HG02884 (cell line): Measurements from ENCODE around the gene NINJ2.

Source experiments
- ATAC-seq: cut with Tn5 transposase; IDR thresholded peaks from one replicate; pipeline ENCODE4 v1.9.1; 2021; ENCODE audit warnings: mild to moderate bottlenecking, moderate library complexity; ENCODE audit not compliant: unreplicated experiment

NINJ2 gene

DNA sequence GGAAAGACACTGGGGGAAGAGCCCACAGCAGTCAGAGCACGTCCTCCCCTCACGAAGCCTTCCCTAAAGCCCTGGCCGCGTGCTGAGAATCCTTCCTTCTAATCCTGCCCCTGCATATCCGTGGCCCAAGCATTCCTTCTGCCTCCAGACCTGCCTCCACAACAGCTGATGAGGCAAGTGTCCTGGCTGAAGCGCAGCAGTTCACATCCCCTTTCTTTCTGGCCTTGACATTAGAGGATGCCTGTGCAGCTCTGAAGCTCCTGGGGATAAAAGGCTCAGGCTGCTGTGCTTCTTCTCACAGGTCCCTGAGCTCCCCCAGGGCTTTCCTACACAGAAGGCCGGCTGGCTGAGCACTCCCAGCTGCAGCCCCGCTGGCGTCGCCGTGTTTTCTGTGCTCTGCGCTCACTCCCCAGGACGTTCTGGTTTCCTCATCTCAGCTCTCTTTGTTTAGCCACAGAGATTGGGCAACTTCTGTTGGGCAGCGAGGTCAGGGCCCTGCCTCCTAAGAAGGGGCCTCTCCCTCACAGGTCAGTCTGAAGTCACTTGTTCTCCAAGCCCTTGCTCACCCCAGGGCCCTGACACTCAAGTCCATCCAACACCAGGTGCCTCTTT, 45.8 kb downstream of the NINJ2 start:
- ATAC-seq, result no peak

- ATAC-seq, result no peak
Measured at GRCh38 chr12:615620-616019, 47.6 kb downstream of the NINJ2 start.

DNA sequence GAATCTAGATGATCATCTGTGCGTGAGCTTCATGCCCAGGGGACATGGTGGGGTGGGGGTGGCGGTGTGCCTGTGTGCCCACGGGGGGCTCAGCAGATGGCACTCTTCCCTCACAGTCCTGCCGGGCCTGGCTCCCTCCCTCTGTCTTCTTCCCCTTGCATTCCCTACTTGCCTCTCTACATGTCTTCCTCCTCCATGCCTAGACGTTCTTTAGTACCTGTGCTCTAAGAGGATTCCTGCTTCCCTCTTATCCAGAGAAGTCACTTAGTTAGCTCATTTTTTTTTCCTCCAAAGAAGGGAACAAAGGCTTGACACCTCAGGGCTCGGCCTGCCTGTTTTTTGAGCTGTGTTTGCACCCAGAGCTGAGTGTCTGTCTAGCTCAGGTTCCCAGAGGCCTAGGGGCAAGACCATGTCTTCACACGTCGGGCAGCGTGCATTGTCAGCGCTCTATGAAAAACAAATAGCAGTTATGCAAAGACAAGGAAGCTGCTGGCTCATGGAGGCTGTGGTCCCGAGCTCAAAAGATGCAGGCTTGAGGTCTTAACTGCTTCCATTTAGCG, 48.8 kb downstream of the NINJ2 start:
- ATAC-seq, result no peak

GRCh38 chr12:613996-614395, 49.2 kb downstream of the NINJ2 start:
- ATAC-seq, result no peak

GRCh38 chr12:612886-613285, 50.4 kb downstream of the NINJ2 start:
- ATAC-seq, result no peak

- ATAC-seq, result no peak
Measured at GRCh38 chr12:612293-612692, 51.0 kb downstream of the NINJ2 start.

DNA sequence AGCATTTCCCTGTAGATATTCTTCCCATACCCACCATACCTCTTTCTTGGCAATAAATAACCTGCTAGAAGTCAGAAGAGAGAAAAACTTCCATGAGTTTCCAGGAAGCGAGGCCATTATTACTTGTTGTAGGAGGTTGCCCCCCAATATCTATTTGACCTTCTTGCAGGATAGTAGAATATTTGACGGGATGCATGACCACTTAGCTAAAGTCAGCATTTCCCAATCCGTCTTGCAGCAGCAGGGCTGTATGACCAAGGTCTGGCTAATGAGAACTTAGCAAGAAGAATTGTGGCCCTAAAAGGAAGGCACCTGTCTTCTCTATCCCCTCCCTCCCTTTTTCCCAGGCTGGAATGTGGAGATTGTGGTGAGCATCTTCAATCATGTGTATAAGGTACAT, 51.5 kb downstream of the NINJ2 start:
- ATAC-seq, result no peak

- no peak for ATAC-seq
Measured at GRCh38 chr12:608921-609320, 54.3 kb downstream of the NINJ2 start.

DNA sequence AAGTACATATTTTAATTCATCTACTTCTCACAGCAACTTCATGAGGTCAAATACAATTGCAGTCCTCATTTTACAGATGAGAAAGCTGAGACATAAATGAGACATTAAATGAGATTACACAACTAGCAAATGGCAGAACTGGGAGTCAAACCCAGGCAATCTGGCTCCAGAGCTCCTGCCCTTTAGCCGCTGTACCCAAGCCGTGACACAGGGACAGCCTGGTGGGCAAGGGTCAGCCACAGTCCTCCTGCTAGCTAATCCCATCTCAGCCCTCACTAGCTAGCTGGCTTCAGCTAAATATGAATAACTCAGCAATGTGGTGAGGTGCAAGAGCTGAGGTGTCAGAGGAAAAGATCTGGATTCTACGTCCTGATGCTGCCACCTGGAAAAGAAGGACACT, 54.8 kb downstream of the NINJ2 start:
- ATAC-seq, result no peak

- ATAC-seq, result no peak
Measured at GRCh38 chr12:607541-608001, 55.7 kb downstream of the NINJ2 start.

- ATAC-seq, result no peak
Measured at GRCh38 chr12:604956-605355, 58.3 kb downstream of the NINJ2 start.

DNA sequence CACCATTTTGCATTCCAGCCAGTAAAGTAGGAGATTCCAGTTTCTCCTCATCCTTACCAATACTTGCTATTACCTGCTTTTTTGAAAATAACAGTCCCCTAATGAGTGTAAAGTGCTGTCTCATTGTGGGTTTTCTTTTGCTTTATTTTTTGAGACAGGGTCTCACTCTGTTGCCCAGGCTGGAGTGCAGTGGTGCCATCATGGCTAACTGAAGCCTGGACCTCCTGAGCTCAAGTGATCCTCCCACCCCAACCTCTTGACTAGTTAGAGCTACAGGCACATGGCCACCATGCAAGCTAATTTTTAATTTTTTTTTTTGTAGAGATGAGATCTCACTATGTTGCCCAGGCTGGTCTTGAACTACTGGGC, 60.6 kb downstream of the NINJ2 start:
- ATAC-seq, result no peak

DNA sequence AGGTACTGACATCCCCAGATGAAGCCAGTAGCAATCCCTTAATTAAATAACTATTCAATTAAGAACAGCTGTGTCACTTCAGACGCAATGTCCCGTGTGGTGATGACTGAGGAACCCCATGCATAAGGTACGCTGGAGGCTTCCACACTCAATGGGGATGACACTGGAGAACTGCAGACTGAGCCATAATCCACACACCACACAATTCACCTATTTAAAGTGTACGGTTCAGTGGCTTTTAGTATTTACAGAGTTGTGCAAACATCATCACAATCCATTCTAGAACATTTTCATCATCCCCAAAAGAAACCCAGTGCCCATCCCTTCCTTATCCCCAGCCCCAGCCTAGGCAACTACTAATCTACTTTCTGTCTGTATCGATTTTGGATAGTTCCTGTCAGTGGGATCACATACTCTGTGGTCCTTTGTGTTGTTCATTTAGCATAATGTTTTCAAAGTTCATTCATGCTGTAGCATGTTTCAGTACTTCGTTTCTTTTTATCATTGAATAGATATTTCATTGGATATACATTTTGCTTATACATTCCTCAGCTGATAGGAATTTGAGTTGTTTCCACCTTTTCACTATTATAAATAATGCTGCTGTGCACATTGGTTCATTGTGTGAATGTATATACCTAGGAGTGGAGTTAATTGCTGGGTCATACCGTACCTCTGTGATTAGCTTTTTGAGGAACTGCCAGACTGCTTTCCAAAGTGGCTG, 61.1 kb downstream of the NINJ2 start:
- no peak for ATAC-seq

DNA sequence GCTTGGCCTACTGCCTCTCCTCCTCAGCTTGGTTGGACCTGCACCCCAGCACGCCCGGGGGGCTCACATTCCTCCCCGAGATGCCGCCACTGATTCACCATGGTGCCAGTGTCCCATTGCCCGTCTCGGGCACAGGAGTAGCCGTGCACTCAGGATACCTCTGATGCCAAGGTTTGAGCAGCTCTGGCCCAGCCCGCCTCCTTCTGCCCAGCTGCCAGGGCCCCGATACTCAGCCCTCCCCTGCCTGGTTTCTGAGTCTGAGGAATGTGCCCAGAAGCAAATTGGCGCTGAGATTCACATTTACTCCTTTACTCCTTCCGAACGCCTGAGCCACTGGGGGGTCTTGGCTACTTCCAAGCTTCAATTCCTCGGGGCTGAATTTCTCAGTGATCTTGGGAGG, 63.5 kb downstream of the NINJ2 start:
- no peak for ATAC-seq

- no peak for ATAC-seq
Measured at GRCh38 chr12:597926-598568, 65.2 kb downstream of the NINJ2 start.

DNA sequence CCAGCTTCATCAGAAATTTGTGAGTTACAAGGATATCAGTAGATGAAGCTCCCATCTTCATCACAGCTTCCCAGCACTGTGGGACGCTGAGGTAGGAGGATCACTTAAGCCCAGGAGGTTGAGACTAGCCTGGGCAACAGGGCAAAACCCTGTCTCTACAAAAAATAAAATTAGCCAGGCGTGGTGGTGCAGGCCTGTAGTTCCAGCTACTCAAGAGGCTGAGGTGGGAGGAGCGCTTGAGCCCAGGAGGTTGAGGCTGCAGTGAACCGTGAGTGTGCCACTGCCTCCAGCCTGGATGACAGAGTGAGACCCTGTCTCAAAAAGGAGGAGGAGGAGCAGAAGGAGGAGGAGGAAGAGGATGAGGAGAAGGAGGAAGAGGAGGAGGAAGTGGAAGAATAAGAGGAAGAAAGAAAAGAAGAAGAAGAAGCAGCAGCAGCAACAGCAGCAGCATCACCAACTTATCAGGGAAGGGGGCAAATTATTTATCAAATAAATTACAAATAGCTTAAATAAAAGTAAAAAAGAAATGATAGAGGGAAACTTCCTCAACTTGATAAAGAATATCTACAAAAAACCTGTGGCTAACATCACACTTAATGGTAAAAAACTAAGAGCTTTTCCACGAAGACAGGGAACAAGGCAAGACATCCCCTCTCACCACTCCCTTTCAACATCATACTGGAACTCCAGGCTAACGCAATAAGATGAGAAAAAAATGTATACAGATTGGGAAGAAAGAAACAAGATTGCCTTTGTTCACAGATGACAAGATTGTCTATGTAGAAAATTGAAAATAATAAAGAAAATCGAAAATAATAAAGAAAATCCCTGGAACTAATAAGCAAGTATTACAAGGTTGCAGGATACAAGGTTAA, 69.6 kb downstream of the NINJ2 start:
- ATAC-seq, result no peak

DNA sequence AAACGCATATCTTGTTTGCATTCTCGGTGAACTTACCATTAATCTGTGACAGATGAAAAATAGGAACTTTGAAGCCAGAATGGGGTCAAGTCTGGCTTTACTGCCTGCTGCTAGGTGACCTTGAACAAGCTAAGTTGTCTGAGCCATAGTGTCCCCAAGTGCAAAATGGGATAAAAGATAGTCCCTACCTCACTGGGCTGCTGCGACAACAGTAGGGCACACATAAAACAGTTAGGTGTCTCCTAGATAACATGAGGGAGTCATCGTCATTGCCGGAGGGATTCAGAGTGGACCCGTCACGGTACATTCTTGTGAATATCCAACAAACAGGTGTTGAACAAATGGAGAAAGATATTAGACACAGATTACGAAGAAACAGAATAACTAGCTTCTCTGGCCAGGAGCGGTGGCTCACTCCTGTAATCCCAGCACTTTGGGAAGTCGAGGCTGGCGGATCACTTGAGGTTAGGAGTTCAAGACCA, 71.2 kb downstream of the NINJ2 start:
- ATAC-seq, result no peak

DNA sequence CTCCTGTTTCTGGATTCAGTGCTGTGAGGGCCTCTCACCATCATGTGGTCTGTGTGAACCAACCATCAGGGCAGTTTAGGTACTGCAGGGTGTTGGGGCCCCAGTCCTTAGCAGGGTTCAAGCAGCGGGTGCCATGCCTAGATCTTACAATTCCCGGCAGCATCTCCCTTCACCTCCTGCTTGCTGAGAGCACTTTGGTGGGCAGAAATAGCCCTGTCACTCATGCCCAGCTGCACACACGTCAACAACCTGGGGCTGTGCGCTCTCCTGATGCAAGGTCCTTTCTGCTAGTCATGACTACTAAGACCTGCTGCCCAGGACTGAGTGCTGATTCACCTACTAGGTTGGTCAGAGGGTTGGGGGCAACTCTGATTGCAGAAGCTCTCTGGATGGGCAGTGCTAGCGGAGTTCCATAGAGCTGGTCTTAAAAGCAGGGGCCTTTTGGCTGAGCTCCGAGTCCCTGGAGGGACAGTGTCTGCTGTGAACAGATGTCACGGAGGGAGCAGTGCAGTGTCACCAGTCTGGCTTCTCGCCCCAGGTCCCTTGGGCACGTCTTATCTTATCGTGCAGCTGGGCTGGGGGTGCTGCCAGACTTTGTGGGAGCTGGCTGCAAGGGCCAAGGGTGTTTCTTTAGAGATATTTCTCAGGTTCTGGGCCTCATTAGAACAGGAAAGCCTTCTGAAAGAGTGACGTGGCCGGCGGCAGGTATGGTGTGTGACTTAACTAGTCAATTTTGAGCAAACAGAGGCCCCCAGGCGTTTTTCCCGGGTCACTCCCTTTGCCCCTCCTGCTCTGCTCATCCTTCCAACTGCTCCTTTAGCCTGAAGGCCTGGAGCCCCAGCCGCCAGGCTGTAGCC, 71.8 kb downstream of the NINJ2 start:
- no peak for ATAC-seq

DNA sequence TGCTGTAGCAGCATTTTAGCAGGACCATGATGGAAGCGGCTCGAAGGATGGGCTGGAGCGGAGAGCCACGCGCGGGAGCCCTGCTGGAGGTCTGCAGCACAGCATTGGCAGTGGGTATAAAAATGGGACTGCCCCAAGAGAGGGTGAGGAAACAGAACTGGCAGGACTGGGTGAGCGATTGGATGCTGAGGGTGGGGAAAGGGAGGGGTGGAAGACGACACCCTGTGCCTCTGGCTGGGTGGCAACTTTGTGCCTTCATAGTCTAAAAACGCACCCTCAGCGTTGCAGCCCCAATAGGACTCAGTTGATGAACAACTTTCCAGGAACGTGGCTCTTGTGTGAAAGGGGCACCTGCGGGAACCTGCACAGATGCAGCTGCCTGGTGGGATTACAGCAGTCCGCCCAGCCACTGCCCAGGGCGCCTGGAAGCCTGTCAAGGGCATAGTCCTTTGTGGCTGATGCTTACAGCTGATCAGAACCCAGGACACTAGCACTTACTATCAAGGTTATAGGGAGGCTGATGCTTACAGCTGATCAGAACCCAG, 73.0 kb downstream of the NINJ2 start:
- ATAC-seq, result no peak

GRCh38 chr12:588646-589045, 74.6 kb downstream of the NINJ2 start:
- no peak for ATAC-seq
